ENCODE data around the gene BACH2. TPM values are rescaled to one million over a fixed set of nuclear protein-coding genes. Genes with fewer than 3 reads are reported as not detected.

The BACH2 gene
- total and polyA plus RNA-seq, 2 of the 8 experiments (the other 6 are each of a cell fraction or from before 2014, with no cell fraction given), result 1.9 to 5.9 TPM

GRCh38 chr6:90202156-90202555 lies 94.5 kb downstream of the BACH2 start (continued):
- no peak for TF ChIP-seq RNF2 (IDR thresholded peaks at IDR 0.05; ENCODE audit: borderline replicate concordance, low read depth, low read length, missing control alignments, poor library complexity, severe bottlenecking)
- TF ChIP-seq CHD2 (IDR thresholded peaks at IDR 0.05; ENCODE audit: low read length), result no peak
